Right ventricle myocardium inferior (tissue), 1 donor: ENCODE data around the gene SLC29A3. TPM values are rescaled to one million over a fixed set of nuclear protein-coding genes. Genes with fewer than 3 reads are reported as not detected.

Experiments used
- ATAC-seq: fragments of 200-7000 bp; cut with Tn5 transposase; one replicate; pipeline ENCODE4 v1.9.1; 2020; ENCODE audit warnings: mild to moderate bottlenecking, moderate library complexity
- DNase-seq: peaks from one replicate; pipeline ENCODE4 v3.0.0; 2021; ENCODE audit errors: missing footprints
- intact Hi-C: fragments of 100-400 bp; cut with DNase I; formaldehyde crosslinking; loops from one replicate; pipeline ENCODE4 v1.11.0; 2022
- total RNA-seq: library from RNA; stranded (reverse); fragmentation: NEBNext Ultra II Directional; extraction: Animal tissue kit (Norgen Biotek cat#: 25700); gene quantifications from one replicate; pipeline ENCODE4 v1.2.1, GENCODE V29; 2021
- donor health status: DM: no; HTN: yes; CAD: no; lungs with severe emphysema.

Gene SLC29A3
- total RNA-seq, 1 donor from 2014 or later, result 1.8 TPM

- peak; percentile 39 for DNase-seq
- intact Hi-C loops, result no loop called here
- no peak for ATAC-seq
Observed at GRCh38 chr10:71281646-71282322, 37.3 kb upstream of the SLC29A3 start.

- intact Hi-C loops, result no loop called here
- ATAC-seq (no peak), DNase-seq (no peak)
Observed at GRCh38 chr10:71282323-71282680, 36.8 kb upstream of the SLC29A3 start.

GRCh38 chr10:71283410-71283809 lies 35.6 kb upstream of the SLC29A3 start:
- intact Hi-C loops, result no loop called here
- no peak for DNase-seq
- no peak for ATAC-seq

- intact Hi-C loops, result loop anchor here (2.0 kb wide), 1 partner anchor 75 kb away; no protein-coding TSS in a partner anchor
- peak; percentile 14 for DNase-seq
- ATAC-seq, result no peak
Observed at GRCh38 chr10:71283876-71284275, 35.2 kb upstream of the SLC29A3 start.

GRCh38 chr10:71284544-71285179 lies 34.4 kb upstream of the SLC29A3 start:
- peak; percentile 41 for DNase-seq
- intact Hi-C loops, result loop anchor here (1.0 to 5.0 kb wide), 3 partner anchors 76 to 382 kb away; no protein-coding TSS in a partner anchor
- no peak for ATAC-seq

GRCh38 chr10:71285180-71285545 lies 33.9 kb upstream of the SLC29A3 start:
- intact Hi-C loops, result loop anchor here (1.0 to 5.0 kb wide), 3 partner anchors 76 to 383 kb away; no protein-coding TSS in a partner anchor
- DNase-seq (peak; percentile 65), ATAC-seq (peak; percentile 65)

DNA sequence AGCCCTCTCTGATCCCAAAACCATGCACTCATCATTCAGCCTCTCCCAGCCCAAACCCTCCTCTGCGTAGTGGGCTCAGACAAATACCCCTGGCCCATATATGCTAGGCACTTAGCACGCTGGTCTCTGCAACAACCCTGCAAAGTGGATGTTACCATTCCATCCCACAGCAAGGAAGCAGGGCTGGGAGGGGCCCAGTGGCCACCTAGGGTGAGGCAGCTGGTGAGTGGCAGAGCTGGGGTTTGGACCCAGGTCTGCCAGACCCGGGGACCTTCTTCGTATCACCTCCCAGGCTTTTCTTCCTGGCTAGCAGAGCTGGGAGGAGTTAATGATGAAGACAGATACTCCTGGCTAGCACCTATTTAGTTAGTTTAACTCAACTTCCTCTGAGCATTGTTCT lies 33.1 kb upstream of the SLC29A3 start:
- DNase-seq (peak; percentile 9), ATAC-seq (no peak)
- intact Hi-C loops, result loop anchor here (1.0 to 5.0 kb wide), 3 partner anchors 77 to 384 kb away; no protein-coding TSS in a partner anchor

GRCh38 chr10:71286521-71287294 lies 32.4 kb upstream of the SLC29A3 start:
- DNase-seq, result peak; percentile 58
- intact Hi-C loops, result loop anchor here (5.0 kb wide), 1 partner anchor 384 kb away; no protein-coding TSS in a partner anchor
- no peak for ATAC-seq

GRCh38 chr10:71287456-71287855 lies 31.6 kb upstream of the SLC29A3 start:
- peak; percentile 52 for DNase-seq
- intact Hi-C loops, result loop anchor here (5.0 kb wide), 1 partner anchor 385 kb away; no protein-coding TSS in a partner anchor
- no peak for ATAC-seq

DNA sequence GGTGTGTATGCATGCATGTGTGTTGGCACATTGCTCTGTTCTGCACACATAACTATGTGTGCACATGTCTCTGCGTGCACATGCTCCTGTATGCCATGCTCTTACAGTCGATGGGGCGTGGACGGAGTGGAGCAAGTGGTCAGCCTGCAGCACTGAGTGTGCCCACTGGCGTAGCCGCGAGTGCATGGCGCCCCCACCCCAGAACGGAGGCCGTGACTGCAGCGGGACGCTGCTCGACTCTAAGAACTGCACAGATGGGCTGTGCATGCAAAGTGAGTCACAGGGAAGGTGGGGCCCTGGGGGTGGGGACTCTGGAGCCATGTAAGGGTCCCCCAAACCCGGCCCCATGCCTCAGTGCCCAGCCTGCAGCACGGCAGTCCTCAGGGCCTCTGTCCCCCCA lies 30.6 kb upstream of the SLC29A3 start:
- intact Hi-C loops, result loop anchor here (5.0 kb wide), 1 partner anchor 386 kb away; no protein-coding TSS in a partner anchor
- DNase-seq, result peak; percentile 45
- no peak for ATAC-seq

DNA sequence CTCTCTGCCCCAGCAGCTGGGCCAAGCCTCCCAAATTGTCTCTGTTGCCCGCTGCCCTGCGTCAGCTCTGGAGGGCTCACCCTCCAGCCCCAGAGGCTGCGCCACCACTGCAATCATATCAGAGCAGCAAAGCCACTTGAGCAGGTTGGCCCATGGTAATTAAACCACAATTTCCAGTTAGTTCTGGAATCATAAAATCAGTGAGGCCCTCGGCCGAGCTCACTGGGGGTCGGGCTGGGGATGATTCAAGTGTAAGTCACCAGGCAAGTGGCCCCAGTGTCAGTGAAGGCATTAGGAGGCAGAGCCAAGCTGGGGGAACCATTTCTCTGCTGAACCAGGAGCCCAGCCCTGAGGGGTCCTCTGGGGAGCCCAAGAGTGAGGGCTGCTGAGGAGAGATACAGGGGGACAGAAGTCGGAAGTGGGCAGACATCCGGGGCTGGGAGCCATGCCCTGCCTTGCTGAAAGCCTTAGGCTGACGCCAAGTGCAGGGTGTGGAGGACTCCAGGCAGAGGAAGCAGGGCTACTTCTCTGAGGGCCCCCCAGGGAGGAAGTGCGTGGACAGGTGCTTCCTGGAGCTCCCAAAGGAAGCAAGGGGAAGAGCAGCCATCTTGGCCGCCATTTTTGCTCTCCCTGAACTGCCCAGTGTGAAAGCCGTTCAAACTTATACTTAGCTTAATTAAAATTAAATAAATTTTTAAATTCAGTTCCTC lies 29.5 kb upstream of the SLC29A3 start:
- DNase-seq (peak; percentile 60), ATAC-seq (no peak)
- intact Hi-C loops, result loop anchor here (5.0 kb wide), 1 partner anchor 387 kb away; no protein-coding TSS in a partner anchor

GRCh38 chr10:71290331-71290730 lies 28.7 kb upstream of the SLC29A3 start:
- intact Hi-C loops, result no loop called here
- no peak for ATAC-seq
- peak; percentile 3 for DNase-seq

GRCh38 chr10:71290806-71291527 lies 28.1 kb upstream of the SLC29A3 start:
- intact Hi-C loops, result no loop called here
- ATAC-seq (no peak), DNase-seq (peak; percentile 57)

- intact Hi-C loops, result no loop called here
- DNase-seq (peak; percentile 50), ATAC-seq (no peak)
Observed at GRCh38 chr10:71291528-71291900, 27.5 kb upstream of the SLC29A3 start.

DNA sequence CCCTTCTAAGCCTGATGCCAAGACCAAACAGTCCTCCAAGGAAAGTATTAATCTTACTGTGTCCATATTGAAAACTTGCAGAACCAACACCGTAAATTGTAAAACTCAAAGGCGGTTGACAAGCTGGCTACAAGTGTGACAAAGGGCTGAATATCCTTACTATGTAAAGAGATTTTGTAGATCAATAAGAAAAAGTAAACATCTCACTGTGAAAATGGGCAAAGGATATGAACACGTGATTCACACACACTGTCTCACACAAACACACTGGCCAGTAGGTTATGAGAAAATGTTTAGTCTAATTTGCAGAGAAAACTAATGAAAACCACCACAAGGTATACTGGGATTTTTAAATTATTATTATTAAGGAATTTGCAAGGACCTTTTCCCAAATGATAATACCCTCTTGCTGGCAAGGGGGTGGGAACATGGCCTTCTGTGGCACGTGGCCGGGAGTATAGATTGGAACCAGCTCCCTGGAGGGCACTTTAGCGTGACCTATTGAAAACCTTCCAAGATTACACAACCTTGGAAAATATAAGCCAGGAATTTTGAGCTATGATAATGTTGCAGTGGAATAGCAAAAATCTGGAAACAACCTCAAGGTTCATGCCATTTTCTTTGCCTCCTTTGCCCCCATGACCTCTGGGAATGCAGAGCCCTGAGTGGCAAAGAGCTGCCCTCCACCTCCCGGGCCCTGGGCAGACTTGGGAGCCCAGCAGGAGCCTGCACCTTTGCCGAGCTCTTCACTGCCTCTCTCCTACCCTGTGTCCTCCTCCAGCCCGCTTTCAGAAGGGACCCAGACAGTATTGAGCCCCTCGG lies 26.2 kb upstream of the SLC29A3 start:
- intact Hi-C loops, result no loop called here
- ATAC-seq (no peak), DNase-seq (peak; percentile 50)

GRCh38 chr10:71293446-71294084 lies 25.5 kb upstream of the SLC29A3 start:
- ATAC-seq, result no peak
- peak; percentile 43 for DNase-seq
- intact Hi-C loops, result no loop called here

GRCh38 chr10:71294091-71294561 lies 24.9 kb upstream of the SLC29A3 start:
- intact Hi-C loops, result no loop called here
- no peak for DNase-seq
- ATAC-seq, result no peak
